UCSD-AML1 (cell line): Measurements from ENCODE around the gene TBL1XR1.
A peak's percentile ranks its signal among the peaks of the same experiment; 100 is the strongest.

Experiments
- DNase-seq: peaks from one replicate; lab custom pipeline; 2025; ENCODE audit not compliant: unreplicated experiment; lab: John Stamatoyannopoulos, UW

The TBL1XR1 gene

GRCh38 chr3:177197041-177197726 lies at the start of gene TBL1XR1:
TBL1XR1 (minus strand) TSS chr3:177197482; CDS start chr3:177064977, 132,505 bp downstream.
- peak; percentile 86 for DNase-seq

GRCh38 chr3:177245250-177245649 lies 48.0 kb upstream of the TBL1XR1 start:
- DNase-seq, result no peak

GRCh38 chr3:177244606-177245005 lies 47.3 kb upstream of the TBL1XR1 start:
- DNase-seq, result no peak

GRCh38 chr3:177238686-177239216 lies 41.5 kb upstream of the TBL1XR1 start:
- DNase-seq, result no peak

- no peak for DNase-seq
These were observed 39.9 kb upstream of the TBL1XR1 start for GRCh38 chr3:177237206-177237605.

GRCh38 chr3:177236704-177237103 lies 39.4 kb upstream of the TBL1XR1 start:
- DNase-seq, result no peak

- no peak for DNase-seq
These were observed 36.8 kb upstream of the TBL1XR1 start for GRCh38 chr3:177234121-177234520.

- DNase-seq, result no peak
These were observed 34.0 kb upstream of the TBL1XR1 start for GRCh38 chr3:177231242-177231641.

GRCh38 chr3:177230641-177231040 lies 33.4 kb upstream of the TBL1XR1 start:
- DNase-seq, result no peak

GRCh38 chr3:177229791-177230190 lies 32.5 kb upstream of the TBL1XR1 start:
- DNase-seq, result no peak

- no peak for DNase-seq
These were observed 31.4 kb upstream of the TBL1XR1 start for GRCh38 chr3:177228601-177229190.

GRCh38 chr3:177224414-177224813 lies 27.1 kb upstream of the TBL1XR1 start:
- DNase-seq, result no peak

GRCh38 chr3:177221744-177222143 lies 24.5 kb upstream of the TBL1XR1 start:
- DNase-seq, result peak; percentile 12

- DNase-seq, result no peak
These were observed 23.1 kb upstream of the TBL1XR1 start for GRCh38 chr3:177220136-177220974.

GRCh38 chr3:177213801-177214535 lies 16.7 kb upstream of the TBL1XR1 start:
- DNase-seq, result no peak

GRCh38 chr3:177212756-177213155 lies 15.5 kb upstream of the TBL1XR1 start:
- DNase-seq, result no peak

GRCh38 chr3:177212278-177212610 lies 15.0 kb upstream of the TBL1XR1 start:
- DNase-seq, result no peak

GRCh38 chr3:177211503-177212277 lies 14.4 kb upstream of the TBL1XR1 start:
- DNase-seq, result no peak

GRCh38 chr3:177210744-177211502 lies 13.6 kb upstream of the TBL1XR1 start:
- no peak for DNase-seq

- no peak for DNase-seq
These were observed 12.2 kb upstream of the TBL1XR1 start for GRCh38 chr3:177209509-177209908.
